WERI-Rb-1 (cell line): ENCODE measurements around the gene PLAU.
"Not testable (repeated sequence)": the region's sequence is repeated elsewhere in the genome, so short reads cannot be mapped to it uniquely, and the experiment has no call there.

Experiments
- DNase-seq: peaks from one replicate; pipeline ENCODE4 v3.0.0-alpha.2; 2020
- H3K27ac ChIP-seq: fragments of 250-450 bp; sonication (Bioruptor Pico); 2 replicates; pipeline ENCODE4 v1.5.1; 2020; ENCODE audit warnings: mild to moderate bottlenecking, moderate library complexity
- H3K27me3 ChIP-seq: fragments of 250-450 bp; sonication (Bioruptor Pico); 2 replicates; pipeline ENCODE4 v1.5.1; 2021; ENCODE audit warnings: mild to moderate bottlenecking, low read depth, moderate library complexity; ENCODE audit not compliant: insufficient read depth, severe bottlenecking
- H3K36me3 ChIP-seq: fragments of 250-450 bp; sonication (Bioruptor Pico); 2 replicates; pipeline ENCODE4 v1.5.1; 2020; ENCODE audit warnings: mild to moderate bottlenecking, moderate library complexity
- H3K4me3 ChIP-seq: 2 replicates; pipeline ENCODE4 v1.5.1; 2011; ENCODE audit warnings: low read depth, mild to moderate bottlenecking, control low read depth, low read length
- H3K9me3 ChIP-seq: fragments of 250-450 bp; sonication (Bioruptor Pico); 2 replicates; pipeline ENCODE4 v1.5.1; 2021; ENCODE audit warnings: mild to moderate bottlenecking, moderate library complexity; ENCODE audit not compliant: severe bottlenecking
- CTCF ChIP-seq: IDR thresholded peaks from 2 replicates; pipeline ENCODE4 v1.5.1; 2011; ENCODE audit warnings: low read depth, mild to moderate bottlenecking, control low read depth, inconsistent platforms, low read length

Gene PLAU

GRCh38 chr10:73887294-73888039 is 23.5 kb upstream of the PLAU start:
- TF ChIP-seq CTCF: no peak
- DNase-seq: no peak
- no peaks in the 10 kb centered on the region for H3K9me3 ChIP-seq
- no peak overlapping the region for H3K27ac ChIP-seq
- H3K27me3 ChIP-seq: no peaks in the 10 kb centered on the region
- H3K36me3 ChIP-seq: no peaks in the 10 kb centered on the region
- no peak overlapping the region for H3K4me3 ChIP-seq

GRCh38 chr10:73888514-73888913 is 22.4 kb upstream of the PLAU start:
- no peak for TF ChIP-seq CTCF
- Histone ChIP-seq H3K9me3 (no peaks in the 10 kb centered on the region), H3K27me3 (no peaks in the 10 kb centered on the region), H3K4me3 (no peak overlapping the region), H3K27ac (no peak overlapping the region), H3K36me3 (no peaks in the 10 kb centered on the region)
- DNase-seq: no peak

- no peaks in the 10 kb centered on the region for H3K9me3 ChIP-seq
- no peaks in the 10 kb centered on the region for H3K27me3 ChIP-seq
- no peak overlapping the region for H3K4me3 ChIP-seq
- H3K36me3 ChIP-seq: no peaks in the 10 kb centered on the region
- no peak for DNase-seq
- H3K27ac ChIP-seq: no peak overlapping the region
- TF ChIP-seq CTCF: no peak
These were observed 21.9 kb upstream of the PLAU start for GRCh38 chr10:73889014-73889413.

- not testable (repeated sequence) for H3K9me3 ChIP-seq, H3K27me3 ChIP-seq, H3K27ac ChIP-seq, H3K36me3 ChIP-seq, DNase-seq, H3K4me3 ChIP-seq
These were observed 21.5 kb upstream of the PLAU start for GRCh38 chr10:73889416-73889815.

- no peak overlapping the region for H3K4me3 ChIP-seq
- H3K27ac ChIP-seq: no peak overlapping the region
- no peaks in the 10 kb centered on the region for H3K27me3 ChIP-seq
- H3K36me3 ChIP-seq: no peaks in the 10 kb centered on the region
- no peak for TF ChIP-seq CTCF
- no peak for DNase-seq
- H3K9me3 ChIP-seq: no peaks in the 10 kb centered on the region
These were observed 20.7 kb upstream of the PLAU start for GRCh38 chr10:73890261-73890660.

- H3K9me3 ChIP-seq, H3K27ac ChIP-seq, H3K36me3 ChIP-seq, H3K4me3 ChIP-seq, DNase-seq, H3K27me3 ChIP-seq: not testable (repeated sequence)
These were observed 20.1 kb upstream of the PLAU start for GRCh38 chr10:73890830-73891229.

GRCh38 chr10:73891540-73891939 is 19.4 kb upstream of the PLAU start:
- Histone ChIP-seq H3K9me3 (no peaks in the 10 kb centered on the region), H3K4me3 (no peak overlapping the region), H3K27ac (no peak overlapping the region), H3K27me3 (no peaks in the 10 kb centered on the region), H3K36me3 (no peaks in the 10 kb centered on the region)
- TF ChIP-seq CTCF: no peak
- no peak for DNase-seq
